HL-60/S4 treated with phorbol 12-myristate 13-acetate at 8.2 ng/mL for 4 days and 3 days (cell line): ENCODE data around the gene ZFAND2A.
"Not testable (repeated sequence)": the region's sequence is repeated elsewhere in the genome, so short reads cannot be mapped to it uniquely, and the experiment has no call there.

Source experiments
- in situ Hi-C: fragments of 300-500 bp; cut with MboI; formaldehyde crosslinking; loops from 2 replicates; pipeline ENCODE4 v1.15.0; 2022; ENCODE audit warnings: low sequenced_read_pairs

The ZFAND2A gene

DNA sequence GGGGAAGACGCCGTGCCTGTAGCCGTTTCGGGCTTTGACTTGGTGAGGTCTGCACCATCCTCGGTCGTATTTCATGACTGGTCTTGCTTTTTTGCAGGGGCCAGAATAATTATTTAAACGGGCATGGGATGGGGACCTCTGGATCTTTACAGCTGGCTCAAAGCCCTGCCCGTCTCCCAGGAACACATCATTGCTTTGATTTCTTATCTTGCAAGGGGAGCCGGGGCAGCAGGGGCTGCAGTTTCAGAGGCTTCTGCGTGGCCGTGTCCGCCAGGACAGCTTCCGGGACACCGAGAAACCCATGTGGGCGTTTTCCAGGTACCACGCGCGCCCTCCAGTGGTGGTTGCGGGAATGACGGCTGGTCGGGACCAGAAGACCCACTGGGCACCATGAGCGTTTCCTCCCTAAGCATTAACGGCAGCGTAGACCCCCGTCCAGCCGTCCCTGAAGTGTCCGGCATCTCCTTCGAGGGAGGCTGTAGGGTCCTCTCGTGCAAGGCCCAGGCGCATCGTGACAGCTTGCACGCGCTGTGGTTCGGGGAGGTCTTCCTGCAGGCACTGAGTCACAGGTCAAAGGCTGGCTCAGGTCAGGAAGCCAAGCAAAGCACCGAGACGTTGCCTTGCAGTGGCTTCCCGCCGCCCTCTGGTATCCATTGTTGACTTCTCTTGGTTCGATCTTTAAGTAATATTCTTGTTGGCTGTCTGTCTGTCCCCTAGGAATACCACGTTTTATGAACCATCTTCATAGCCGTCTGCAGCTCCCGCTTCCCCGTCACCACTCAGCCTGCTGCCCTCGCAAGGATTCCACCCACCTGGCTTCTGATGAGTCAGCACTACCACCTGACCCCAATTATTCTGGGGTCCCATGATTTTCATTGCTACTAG, 16.2 kb upstream of the ZFAND2A start:
- in situ Hi-C loops, result no loop called here

DNA sequence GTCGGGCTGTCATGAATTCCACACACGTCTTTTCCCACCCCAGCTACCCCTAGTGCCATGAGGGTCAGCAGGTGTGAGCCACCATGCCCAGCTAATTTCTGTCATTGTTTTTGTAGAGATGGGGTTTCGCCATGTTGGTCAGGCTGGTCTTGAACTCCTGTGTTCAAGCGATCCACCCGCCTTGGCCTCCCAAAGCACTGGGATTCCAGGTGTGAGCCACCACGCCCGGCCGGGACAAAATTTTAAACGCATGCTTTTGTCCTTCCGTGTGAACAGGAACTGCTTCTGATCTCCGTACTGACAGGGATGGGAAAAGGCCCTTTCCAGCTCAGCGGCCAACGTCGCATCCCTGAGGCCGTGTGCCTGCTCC, 15.6 kb upstream of the ZFAND2A start:
- in situ Hi-C loops, result no loop called here

DNA sequence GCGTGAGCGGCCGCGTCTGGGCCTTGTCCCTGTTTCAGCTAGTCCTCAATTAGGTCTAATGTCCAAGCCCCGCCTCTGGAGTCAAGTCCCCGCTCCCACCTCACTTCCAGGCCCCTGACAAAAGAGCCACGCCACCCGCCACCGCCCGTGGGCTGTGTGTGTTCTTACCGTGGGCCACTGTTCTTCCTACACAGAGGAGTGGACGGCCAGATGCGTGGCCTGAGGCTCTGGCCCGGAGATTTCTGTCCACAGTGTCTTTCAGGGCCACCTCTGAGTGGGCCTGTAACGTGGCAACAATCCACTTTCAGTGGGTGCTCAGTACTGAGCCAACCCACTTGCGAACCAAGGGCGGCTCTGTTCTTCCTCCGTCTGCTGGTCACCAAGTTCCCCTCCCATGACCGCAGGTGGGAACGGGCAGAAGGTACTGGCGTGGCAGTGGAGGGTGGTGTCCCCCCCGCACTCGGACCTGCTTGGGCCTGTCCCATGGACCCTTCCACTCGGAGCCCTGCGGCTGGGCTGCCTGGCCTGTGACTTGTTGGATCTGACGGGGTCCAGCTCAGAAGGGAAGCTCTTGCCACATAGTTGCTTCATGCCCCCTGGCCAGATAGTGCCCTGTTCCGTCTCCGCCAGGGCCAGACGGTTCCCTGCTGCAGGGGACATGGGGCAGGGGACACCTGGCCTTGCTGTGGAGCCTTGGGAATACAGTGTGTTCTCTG, 15.0 kb upstream of the ZFAND2A start:
- in situ Hi-C loops, result no loop called here

DNA sequence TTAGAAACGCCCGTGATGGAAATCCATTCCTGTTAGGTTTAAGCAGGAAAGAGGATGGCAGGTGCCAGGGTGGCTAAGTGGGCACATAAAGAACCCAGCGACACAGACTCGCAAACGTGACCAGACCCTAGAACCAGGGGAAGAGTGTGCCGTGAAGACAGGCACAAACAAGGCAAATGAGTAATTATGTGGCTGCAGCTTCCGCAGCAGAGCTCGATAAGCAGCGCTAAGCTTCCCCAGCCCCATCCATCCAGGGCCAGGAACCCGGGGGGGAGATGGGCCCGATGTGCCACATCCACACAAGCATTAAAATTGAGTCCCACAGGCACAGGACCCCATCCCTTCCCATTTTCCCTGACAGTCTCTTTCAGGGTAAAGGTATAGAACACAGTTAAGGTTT, 14.0 kb upstream of the ZFAND2A start:
- in situ Hi-C loops, result no loop called here

DNA sequence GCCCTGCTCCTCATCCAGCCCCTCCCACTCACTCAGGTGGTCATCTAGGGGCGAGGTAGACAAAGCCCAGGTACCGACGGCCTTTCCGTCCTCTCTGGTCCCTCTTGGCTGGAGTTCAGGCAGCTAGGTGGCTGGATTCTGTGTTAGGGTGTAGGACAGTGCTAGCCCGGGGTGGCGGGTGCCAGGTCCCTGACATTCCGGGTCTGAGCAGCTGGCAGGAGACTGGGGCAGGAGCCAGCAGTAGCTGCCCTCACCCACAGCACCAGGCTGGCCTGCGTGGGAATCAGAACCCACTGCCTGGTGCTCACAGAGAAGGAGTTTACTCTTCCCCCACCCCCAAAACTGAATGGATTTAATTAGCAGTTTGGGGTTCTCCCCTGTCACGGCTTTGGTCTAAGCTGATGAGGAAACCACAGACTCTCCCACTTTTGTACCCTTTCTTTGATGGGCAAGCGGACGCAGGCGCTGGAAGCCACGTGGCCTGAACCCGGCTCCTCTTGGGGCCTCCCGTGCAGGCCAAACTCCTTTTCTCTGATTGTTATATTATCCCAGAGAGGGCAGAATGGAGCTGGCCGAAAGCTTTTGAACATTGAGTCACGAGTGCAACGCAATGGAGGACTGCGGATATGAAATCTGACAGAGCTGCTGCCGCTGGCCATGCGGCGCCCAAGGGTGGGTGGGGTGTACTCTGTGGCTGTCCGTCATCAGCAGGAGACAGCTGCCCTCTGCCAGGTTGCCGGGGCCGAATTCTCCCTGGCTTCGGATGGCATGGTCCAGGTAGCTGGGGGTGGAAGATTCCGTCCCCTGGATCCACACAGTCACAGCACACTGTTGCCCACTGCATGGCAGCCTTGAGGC, 12.9 kb upstream of the ZFAND2A start:
- in situ Hi-C loops, result no loop called here

- in situ Hi-C loops, result not testable (repeated sequence)
Measured at GRCh38 chr7:1171516-1171915, 11.5 kb upstream of the ZFAND2A start.

- in situ Hi-C loops, result no loop called here
Measured at GRCh38 chr7:1170741-1171501, 10.9 kb upstream of the ZFAND2A start.

GRCh38 chr7:1169409-1170368, 9.7 kb upstream of the ZFAND2A start:
- in situ Hi-C loops, result no loop called here

GRCh38 chr7:1168422-1168821, 8.4 kb upstream of the ZFAND2A start:
- in situ Hi-C loops, result no loop called here

DNA sequence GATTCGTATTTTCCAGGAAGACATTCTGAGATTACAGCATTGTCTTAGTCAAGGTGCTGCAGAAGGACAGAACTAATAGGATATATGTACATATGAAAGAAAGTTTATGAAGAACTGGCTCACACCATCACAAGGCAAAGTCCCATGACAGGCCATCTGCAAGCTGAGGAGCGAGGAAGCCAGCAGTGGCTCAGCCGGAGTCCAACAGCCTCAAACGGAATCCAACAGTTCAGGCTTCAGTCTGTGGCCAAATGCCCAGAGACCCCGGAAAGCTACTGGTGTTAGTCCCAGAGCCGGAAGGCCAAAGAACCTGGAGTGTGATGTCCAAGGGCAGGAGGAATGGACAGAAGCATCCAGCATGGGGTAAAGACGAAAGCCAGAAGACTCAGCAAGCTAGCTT, 4.4 kb upstream of the ZFAND2A start:
- in situ Hi-C loops, result no loop called here

DNA sequence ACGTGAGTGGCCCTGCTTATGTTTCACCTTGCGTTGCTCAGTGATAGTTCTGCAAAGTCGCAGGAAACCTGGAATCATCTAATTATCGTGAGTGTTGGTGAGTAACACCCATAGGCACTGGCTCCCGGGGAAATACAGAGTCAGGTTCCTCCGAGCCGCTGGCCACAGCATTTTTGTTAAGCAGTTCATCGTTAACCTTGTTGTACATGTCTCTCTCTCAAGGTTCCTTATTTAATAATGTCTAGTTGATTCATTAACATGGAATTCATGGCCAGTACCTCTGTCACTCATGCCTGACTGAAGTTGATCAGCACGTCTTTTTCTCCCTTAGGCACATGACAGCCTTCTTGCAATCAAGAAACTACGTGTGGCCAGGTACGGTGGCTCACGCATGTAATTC, 3.1 kb upstream of the ZFAND2A start:
- in situ Hi-C loops, result no loop called here

- in situ Hi-C loops, result no loop called here
Measured at GRCh38 chr7:1160670-1161021, 650 bp upstream of the ZFAND2A start.

DNA sequence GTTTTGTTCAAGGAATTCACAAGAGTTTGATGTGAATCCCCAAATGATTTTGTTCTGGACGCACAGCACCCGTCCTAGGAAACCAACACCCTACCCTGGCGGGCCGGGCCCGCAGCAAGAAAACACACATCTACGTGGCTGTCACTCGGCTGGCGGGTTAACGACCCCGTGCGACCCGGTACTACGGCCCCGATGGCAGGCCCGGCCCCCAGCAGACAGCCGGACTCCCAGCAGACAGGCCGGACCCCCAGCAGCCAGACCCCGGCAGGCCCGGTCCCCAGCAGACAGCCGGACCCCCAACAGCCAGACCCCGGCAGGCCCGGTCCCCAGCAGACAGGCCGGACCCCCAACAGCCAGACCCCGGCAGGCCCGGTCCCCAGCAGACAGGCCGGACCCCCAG, 765 bp downstream of the ZFAND2A start:
- in situ Hi-C loops, result not testable (repeated sequence)

GRCh38 chr7:1158203-1159126, 1.5 kb downstream of the ZFAND2A start:
- in situ Hi-C loops, result no loop called here

- in situ Hi-C loops, result no loop called here
Measured at GRCh38 chr7:1156782-1157535, 3.0 kb downstream of the ZFAND2A start.

GRCh38 chr7:1155818-1156781, 3.9 kb downstream of the ZFAND2A start:
- in situ Hi-C loops, result not testable (repeated sequence)
